GM12875 (cell line): ENCODE measurements around the gene P2RY12.
A peak's percentile ranks its signal among the peaks of the same experiment; 100 is the strongest.

Experiments
- H3K4me3 ChIP-seq: one replicate; pipeline ENCODE4 v1.5.1; 2011; ENCODE audit warnings: low read depth, low read length, control low read depth
- CTCF ChIP-seq: IDR thresholded peaks from 2 replicates; pipeline ENCODE4 v1.5.1; 2011; ENCODE audit warnings: low read depth, mild to moderate bottlenecking, control low read depth, inconsistent platforms, low read length, moderate library complexity, borderline replicate concordance; ENCODE audit not compliant: insufficient read depth

Gene P2RY12

DNA sequence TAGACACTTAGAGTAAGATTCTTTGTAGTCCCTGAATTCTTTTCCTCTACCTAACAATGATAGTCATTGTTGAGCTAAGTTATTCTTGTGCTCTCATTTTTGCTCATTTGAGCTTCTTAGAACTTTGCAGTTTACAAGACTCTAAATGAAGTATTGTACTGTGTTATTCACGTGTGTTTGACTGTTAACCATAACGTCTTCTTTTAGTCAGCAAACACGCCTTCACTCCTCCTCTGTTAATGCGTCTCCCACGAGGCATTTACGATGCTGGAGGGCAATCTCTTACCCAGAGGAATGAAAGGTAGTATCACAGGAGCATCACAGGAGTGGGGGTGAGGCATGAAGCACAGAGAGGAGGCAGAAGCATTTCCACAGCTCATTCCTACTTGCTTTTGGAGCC is 91.4 kb downstream of the P2RY12 start:
- no peak overlapping the region for H3K4me3 ChIP-seq
- TF ChIP-seq CTCF = no peak

GRCh38 chr3:151290673-151291072 is 93.9 kb downstream of the P2RY12 start:
- no peak overlapping the region for H3K4me3 ChIP-seq
- TF ChIP-seq CTCF = peak; percentile 36; the same call in 1 of the 2 replicates

DNA sequence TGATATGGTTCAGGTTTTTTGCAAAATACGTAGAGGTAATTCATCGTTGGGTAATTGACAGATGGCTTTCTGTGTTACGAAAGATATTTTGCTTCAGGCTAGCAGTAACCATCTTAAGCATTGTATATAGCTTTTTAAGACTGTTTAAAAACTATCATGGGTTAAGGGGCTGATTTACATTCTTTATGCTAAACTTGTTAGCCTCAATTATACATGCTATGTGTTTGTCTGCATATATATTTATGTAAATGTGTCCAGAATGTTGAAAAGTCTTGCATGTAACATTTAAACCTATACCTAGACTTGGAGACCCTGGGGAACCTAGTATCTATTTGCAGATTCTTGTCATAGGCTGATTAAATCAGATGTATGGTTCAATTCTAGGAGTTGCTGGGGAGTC is 95.1 kb downstream of the P2RY12 start:
- no peak for TF ChIP-seq CTCF
- no peak overlapping the region for H3K4me3 ChIP-seq
